GM19025 (cell line): ENCODE data around the gene RNF103.
"Not testable (repeated sequence)": the region's sequence is repeated elsewhere in the genome, so short reads cannot be mapped to it uniquely, and the experiment has no call there.

Source experiments
- ATAC-seq: cut with Tn5 transposase; IDR thresholded peaks from one replicate; pipeline ENCODE4 v1.9.1; 2021; ENCODE audit warnings: mild to moderate bottlenecking, low read depth, moderate library complexity; ENCODE audit not compliant: unreplicated experiment

The RNF103 gene

DNA sequence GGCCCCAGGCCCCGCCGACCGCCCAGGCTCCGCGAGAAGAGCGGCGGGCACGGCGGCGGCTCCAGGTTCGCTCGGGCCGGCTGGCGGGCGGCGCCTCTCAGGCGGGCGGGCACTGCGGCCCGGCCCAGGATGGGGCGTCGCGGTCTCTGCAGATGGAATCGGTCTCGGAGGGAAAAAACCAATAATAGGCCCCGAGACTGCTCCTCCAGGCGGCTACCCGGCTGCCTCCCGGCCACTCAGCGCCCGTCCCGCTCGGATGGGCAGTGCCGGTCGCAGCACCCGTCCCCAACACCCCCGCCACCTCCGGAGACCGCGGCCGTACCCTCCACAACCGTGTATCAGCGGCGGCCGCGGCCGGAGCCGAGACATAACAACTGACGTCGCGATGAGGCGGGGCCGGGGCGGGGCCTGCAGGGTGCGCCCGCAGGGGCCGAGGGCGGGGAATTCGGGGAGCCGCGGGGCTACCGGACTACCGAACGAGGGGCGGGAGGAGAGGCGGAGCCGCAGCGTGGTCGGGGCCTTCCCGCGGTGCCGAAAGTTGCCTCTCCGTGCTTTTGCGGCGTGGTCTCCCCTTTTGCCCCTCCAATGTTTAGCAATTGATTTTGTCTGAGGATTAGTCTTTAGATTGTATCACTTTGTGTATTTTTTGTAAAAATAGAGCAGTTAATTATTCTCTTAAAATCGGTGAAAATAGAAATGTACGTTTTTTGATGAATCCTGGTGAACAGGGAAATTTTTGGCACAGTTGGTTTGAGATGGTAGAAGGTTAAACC lies at the start of gene RNF103:
Gene RNF103 (minus strand): TSS at position 372 of the 773 bp plus-strand sequence. CDS start 979 bp downstream, outside the sequence.
- peak; percentile 82 for ATAC-seq

DNA sequence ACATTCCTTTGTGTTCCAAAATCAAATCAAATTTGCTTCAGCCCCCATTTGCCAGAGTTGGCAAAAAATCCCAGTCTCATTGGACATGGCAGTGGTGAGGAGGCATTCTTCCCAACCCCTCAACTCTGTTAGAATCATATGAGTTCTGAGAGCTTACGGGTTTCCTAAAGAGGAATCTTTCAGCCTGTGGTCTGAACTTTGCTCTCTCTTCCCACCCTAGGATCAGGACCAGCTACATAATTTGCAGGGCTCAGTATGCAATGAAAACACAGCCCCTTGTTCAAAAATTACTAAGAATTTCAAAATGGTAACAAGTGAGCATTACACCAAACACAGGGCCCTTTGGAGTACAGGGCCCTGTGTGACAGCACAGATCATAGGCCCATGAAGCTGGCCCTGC lies 49.3 kb upstream of the RNF103 start:
- ATAC-seq: no peak

DNA sequence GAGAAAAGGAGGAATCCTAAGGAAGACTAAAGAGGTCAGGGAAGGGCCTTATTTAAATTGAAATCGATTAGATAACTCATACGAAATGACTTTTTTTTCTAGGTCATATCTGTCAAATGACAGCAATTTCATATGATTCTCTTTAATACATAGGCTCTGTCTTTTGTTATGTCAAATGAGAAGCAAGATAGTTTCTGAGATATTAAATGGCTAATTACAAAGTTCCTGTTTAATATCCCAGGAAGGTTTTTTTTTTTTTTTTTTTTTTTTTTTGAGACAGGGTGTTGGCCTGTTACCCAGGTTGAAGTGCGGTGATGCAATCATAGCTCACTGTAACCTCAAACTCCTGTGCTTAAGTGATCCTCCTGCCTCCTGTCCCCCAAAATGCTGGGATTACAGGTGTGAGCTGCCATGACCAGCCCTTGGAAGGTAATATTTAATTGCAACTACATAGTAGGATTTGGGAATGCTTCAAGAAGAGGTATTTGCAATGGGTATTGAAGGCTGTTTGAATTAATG lies 48.4 kb upstream of the RNF103 start:
- no peak for ATAC-seq

GRCh38 chr2:86671337-86671981 lies 47.8 kb upstream of the RNF103 start:
- ATAC-seq: no peak

- not testable (repeated sequence) for ATAC-seq
Observed at GRCh38 chr2:86669323-86669722, 45.7 kb upstream of the RNF103 start.

GRCh38 chr2:86661333-86661732 lies 37.7 kb upstream of the RNF103 start:
- ATAC-seq: no peak

- no peak for ATAC-seq
Observed at GRCh38 chr2:86650188-86650587, 26.5 kb upstream of the RNF103 start.

DNA sequence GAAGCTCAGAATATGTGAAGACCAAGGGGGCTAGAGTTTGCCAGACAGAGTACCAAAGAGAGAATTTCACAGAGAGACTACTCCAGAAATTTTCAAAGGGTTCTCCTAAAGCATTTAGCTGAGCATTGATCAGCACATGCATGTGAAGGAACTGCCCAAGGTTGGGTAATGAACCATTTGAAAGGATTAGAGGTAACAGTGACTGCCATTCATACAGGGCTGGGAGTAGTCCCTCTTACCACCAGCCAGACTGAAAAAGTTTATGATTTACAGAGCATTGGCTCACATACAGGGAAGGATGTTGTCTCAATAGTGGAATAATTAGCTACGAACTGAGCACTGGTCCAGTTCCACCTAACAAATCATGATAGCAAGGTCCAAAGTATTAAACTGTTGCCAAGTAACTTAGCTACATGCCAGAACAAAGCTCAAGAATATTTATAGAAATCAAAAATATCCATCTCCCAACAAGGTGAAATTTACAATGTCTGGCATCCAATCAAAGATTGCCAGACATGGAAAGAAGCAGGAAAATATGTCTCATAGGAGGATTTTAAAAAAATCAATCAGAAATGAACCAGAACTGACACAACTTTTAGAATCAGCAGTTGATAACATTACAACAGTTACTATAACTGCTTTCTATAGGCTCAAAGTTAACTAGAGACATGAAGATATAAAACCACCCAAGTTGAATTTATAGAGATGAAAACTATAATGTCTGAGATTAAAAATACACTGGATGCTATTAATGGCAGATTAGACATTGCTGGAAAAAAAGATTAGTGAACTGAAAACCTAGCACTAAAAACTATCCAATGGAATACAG lies 25.7 kb upstream of the RNF103 start:
- no peak for ATAC-seq

- ATAC-seq: no peak
Observed at GRCh38 chr2:86648681-86649080, 25.0 kb upstream of the RNF103 start.

GRCh38 chr2:86646865-86647264 lies 23.2 kb upstream of the RNF103 start:
- ATAC-seq: no peak

- ATAC-seq: no peak
Observed at GRCh38 chr2:86646329-86646728, 22.7 kb upstream of the RNF103 start.

- no peak for ATAC-seq
Observed at GRCh38 chr2:86645752-86646151, 22.1 kb upstream of the RNF103 start.

DNA sequence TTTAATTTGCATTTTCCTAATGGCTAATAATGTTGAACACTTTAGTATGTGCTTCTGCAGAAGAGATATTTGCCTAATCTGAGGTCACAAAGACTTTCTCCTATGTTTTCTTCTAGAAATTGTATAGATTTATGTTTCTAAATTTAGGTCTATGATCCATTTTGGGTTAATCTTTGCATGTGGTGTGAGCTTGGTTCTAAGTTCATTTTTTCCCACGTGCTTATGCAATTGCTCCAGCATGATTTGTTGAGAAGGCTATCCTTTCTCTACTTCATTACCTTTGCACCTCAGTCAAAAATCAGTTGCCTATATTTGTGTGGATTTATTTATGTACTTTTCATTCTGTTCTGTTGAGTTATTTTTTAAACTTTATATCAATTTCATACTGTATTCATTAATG lies 15.0 kb upstream of the RNF103 start:
- ATAC-seq: no peak

- ATAC-seq: no peak
Observed at GRCh38 chr2:86636842-86637241, 13.2 kb upstream of the RNF103 start.

DNA sequence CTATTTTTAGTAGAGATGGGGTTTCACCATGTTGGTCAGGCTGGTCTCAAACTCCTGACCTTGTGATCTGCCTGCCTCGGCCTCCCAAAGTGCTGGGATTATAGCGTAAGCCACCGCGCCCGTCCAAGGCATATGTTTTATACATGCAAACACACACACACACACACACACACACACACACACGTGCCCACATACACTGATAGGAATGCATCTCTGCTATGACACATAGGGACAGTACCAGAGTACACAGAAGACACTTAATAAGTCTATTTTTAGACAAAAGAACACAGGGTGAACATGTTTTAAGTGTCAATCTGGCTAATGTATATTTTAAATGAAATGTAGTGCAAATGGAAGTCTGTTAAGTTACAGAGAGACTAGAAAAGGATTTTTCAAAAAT lies 10.7 kb upstream of the RNF103 start:
- ATAC-seq: no peak

DNA sequence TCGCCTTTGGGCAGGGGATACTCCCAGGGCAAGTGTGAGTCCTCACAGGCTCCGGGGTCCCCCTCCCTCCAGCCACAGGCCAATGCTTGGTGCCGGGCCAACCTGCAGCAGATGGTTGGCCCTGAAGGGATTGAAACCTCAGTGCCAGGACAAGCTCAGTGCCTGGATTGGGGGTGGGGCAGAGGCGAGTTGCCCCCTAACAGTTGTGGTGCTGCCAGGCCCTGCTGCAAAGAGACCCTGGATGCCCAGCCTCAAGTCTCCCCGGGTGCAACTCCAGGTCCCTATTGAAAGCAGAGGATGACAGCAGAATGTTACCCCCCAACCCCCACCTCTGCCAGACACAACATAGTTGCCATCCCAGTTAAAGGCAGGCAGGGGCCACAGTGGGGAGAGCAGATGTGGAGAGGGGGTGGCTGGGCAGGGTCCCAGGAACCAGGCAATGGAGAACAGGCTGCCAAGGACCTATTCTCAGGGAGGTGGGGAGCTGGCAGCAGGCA lies 9.5 kb upstream of the RNF103 start:
- no peak for ATAC-seq

DNA sequence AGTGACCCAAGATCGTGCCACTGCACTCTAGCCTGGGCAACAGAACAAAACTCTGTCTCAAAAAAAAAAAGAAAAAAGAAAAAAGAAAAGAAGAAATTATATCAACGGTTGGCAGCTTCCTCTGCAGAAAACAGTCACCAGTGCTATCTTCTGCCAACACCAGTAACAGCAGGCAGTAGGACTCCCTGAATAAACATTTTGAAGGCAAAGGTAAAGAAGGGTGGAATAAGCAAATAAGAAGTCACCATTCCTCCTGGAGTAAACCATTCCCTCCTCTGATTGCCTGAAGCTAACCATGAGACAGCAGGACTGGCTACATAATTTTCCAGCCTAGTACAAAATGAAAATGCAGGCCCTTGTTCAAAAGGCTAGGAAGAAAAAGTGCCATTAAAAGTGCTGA lies 9.0 kb upstream of the RNF103 start:
- no peak for ATAC-seq

- no peak for ATAC-seq
Observed at GRCh38 chr2:86631846-86632485, 8.3 kb upstream of the RNF103 start.

GRCh38 chr2:86628091-86628522 lies 4.4 kb upstream of the RNF103 start:
- ATAC-seq: no peak

- ATAC-seq: no peak
Observed at GRCh38 chr2:86627550-86627949, 3.9 kb upstream of the RNF103 start.
